Eye (tissue), 1 donor: ENCODE data around the gene RGL3.
"Not testable (repeated sequence)": the region's sequence is repeated elsewhere in the genome, so short reads cannot be mapped to it uniquely, and the experiment has no call there.

ENCODE experiments used
- DNase-seq: peaks from one replicate; pipeline ENCODE4 v3.0.0-alpha.2; 2015

RGL3 gene

GRCh38 chr19:11416346-11417052, 2.6 kb downstream of the RGL3 start:
- DNase-seq = no peak

GRCh38 chr19:11414544-11414943, 4.6 kb downstream of the RGL3 start:
- no peak for DNase-seq

- no peak for DNase-seq
These were observed 8.4 kb downstream of the RGL3 start for GRCh38 chr19:11410682-11411081.

GRCh38 chr19:11408591-11408990, 10.5 kb downstream of the RGL3 start:
- no peak for DNase-seq

- DNase-seq = not testable (repeated sequence)
These were observed 12.3 kb downstream of the RGL3 start for GRCh38 chr19:11406703-11407236.

- no peak for DNase-seq
These were observed 13.1 kb downstream of the RGL3 start for GRCh38 chr19:11405846-11406643.

- DNase-seq = no peak
These were observed 14.4 kb downstream of the RGL3 start for GRCh38 chr19:11404588-11405222.

GRCh38 chr19:11401808-11402543, 17.1 kb downstream of the RGL3 start:
- DNase-seq = no peak

- peak; percentile 79 for DNase-seq
These were observed 18.3 kb downstream of the RGL3 start for GRCh38 chr19:11400798-11401197.

- no peak for DNase-seq
These were observed 19.4 kb downstream of the RGL3 start for GRCh38 chr19:11399667-11400066.

GRCh38 chr19:11397089-11397610, 22.0 kb downstream of the RGL3 start:
- DNase-seq = no peak

- DNase-seq = no peak
These were observed 28.0 kb downstream of the RGL3 start for GRCh38 chr19:11390933-11391680.

- DNase-seq = no peak
These were observed 28.8 kb downstream of the RGL3 start for GRCh38 chr19:11390359-11390758.

- DNase-seq = no peak
These were observed 31.7 kb downstream of the RGL3 start for GRCh38 chr19:11387162-11388034.

- DNase-seq = no peak
These were observed 34.4 kb downstream of the RGL3 start for GRCh38 chr19:11384778-11385129.

- no peak for DNase-seq
These were observed 35.4 kb downstream of the RGL3 start for GRCh38 chr19:11383706-11384048.

GRCh38 chr19:11382898-11383705, 36.0 kb downstream of the RGL3 start:
- no peak for DNase-seq

GRCh38 chr19:11380653-11381537, 38.2 kb downstream of the RGL3 start:
- peak; percentile 99 for DNase-seq

- no peak for DNase-seq
These were observed 39.2 kb downstream of the RGL3 start for GRCh38 chr19:11379857-11380350.
